ENCODE measurements around the gene CCIN.
"Not testable (repeated sequence)": the region's sequence is repeated elsewhere in the genome, so short reads cannot be mapped to it uniquely, and the experiment has no call there.

- not testable (repeated sequence) for TF ChIP-seq CTCF (IDR thresholded peaks at IDR 0.05); PBX3 (IDR thresholded peaks at IDR 0.05); ZBTB33 (IDR thresholded peaks at IDR 0.05; ENCODE audit: borderline replicate concordance, low read depth); EZH2phosphoT487 (IDR thresholded peaks at IDR 0.05; ENCODE audit: borderline replicate concordance, low read depth)
Measured at GRCh38 chr9:36180243-36180642, 11.1 kb downstream of the CCIN start.

All from SK-N-SH (cell line).